Measurements from ENCODE around the gene PCDHGB3. TPM values are rescaled to one million over a fixed set of nuclear protein-coding genes. Genes with fewer than 3 reads are reported as not detected.

Gene PCDHGB3
- total and polyA plus RNA-seq, 10 of the 15 experiments (the other 5 are each of a cell fraction or from before 2014, with no cell fraction given): 0.12 to 0.50 (median 0.20) TPM; not detected in 4

GRCh38 chr5:141389153-141390042, 19.4 kb downstream of the PCDHGB3 start:
- DNase-seq (ENCODE audit: low read depth, low spot score): no peak
- Histone ChIP-seq H3K9ac (ENCODE audit: control insufficient read depth, insufficient read depth, low read length) (no peak overlapping the region), H3K9me3 (replicated peaks; ENCODE audit: control insufficient read depth, insufficient read depth, low read length) (peaks cover 5% of the 10 kb centered on the region; the same call in 2 of the 3 replicates), H3K27me3 (replicated peaks in 1 of 2; ENCODE audit: control insufficient read depth in 2 of 2, insufficient read depth in 2 of 2, low read length in 1 of 2) (no peaks in the 10 kb centered on the region), H3K4me2 (ENCODE audit: control insufficient read depth, insufficient read depth) (no peak overlapping the region), H4K20me1 (ENCODE audit: control insufficient read depth, insufficient read depth) (no peaks in the 10 kb centered on the region), H3K4me1 (ENCODE audit: control insufficient read depth, insufficient read depth, low read length) (no peaks in the 10 kb centered on the region), H3K36me3 (ENCODE audit: control insufficient read depth in 2 of 2, insufficient read depth in 2 of 2, low read length in 1 of 2) (no peaks in the 10 kb centered on the region), H3K4me3 (no peak overlapping the region), H2AFZ (ENCODE audit: control insufficient read depth, low read depth, low read length) (no peak overlapping the region), H3K79me2 (ENCODE audit: control insufficient read depth, insufficient read depth, low read length) (no peaks in the 10 kb centered on the region), H3K27ac (ENCODE audit: control insufficient read depth, insufficient read depth) (no peak overlapping the region)
- ChIA-PET SMC1A (ENCODE audit: uncharacterized antibody, unreplicated experiment) (no interaction called here), POLR2A (no interaction called here), RAD21 (ENCODE audit: unreplicated experiment) (no interaction called here), CTCF (interaction anchor here (1.6 to 2.8 kb wide), 2 partner anchors 9 to 20 kb away, joined by 6 to 8 read pairs; partner anchors contain the start of gene PCDHGB3)
- in situ Hi-C loops (cut with MboI) (no loop called here), intact Hi-C loops (cut with micrococcal nuclease; ENCODE audit: unreplicated experiment) (no loop called here)
- BruUV-seq (replicated peaks): no TSS peak
- WGBS (ENCODE audit: insufficient coverage, insufficient replicate concordance, low lambda C conversion rate, missing lambda C conversion rate): 86% methylated on average over 73 of the region's 77 CpGs
- FAIRE-seq: no peak
- no peak for TF ChIP-seq GATAD2B (conservative IDR thresholded peaks at IDR 0.05; ENCODE audit: low read depth)
- TF ChIP-seq NBN (IDR thresholded peaks at IDR 0.05): no peak
- TF ChIP-seq POLR2AphosphoS5 (IDR thresholded peaks at IDR 0.05; ENCODE audit: low read length): no peak
- TF ChIP-seq ESRRA (IDR thresholded peaks at IDR 0.05; ENCODE audit: low read length): no peak
- TF ChIP-seq RFX5 (IDR thresholded peaks at IDR 0.05; ENCODE audit: low read depth, low read length): no peak
- no peak for TF ChIP-seq CBX3 (IDR thresholded peaks at IDR 0.05; ENCODE audit: borderline replicate concordance, low read depth)
- no peak for TF ChIP-seq YBX1 (IDR thresholded peaks at IDR 0.05)
- no peak for TF ChIP-seq ATF3 (IDR thresholded peaks at IDR 0.05; ENCODE audit: borderline replicate concordance, extremely low read depth, low read depth, low read length)
- TF ChIP-seq ZNF207 (IDR thresholded peaks at IDR 0.05; ENCODE audit: borderline replicate concordance): no peak
- no peak for TF ChIP-seq JUND (IDR thresholded peaks at IDR 0.05; ENCODE audit: low read depth, low read length)
- TF ChIP-seq CREB1 (IDR thresholded peaks at IDR 0.05; ENCODE audit: low read depth): no peak
- no peak for TF ChIP-seq CHD1 (IDR thresholded peaks at IDR 0.05; ENCODE audit: low read depth, low read length)
- no peak for TF ChIP-seq NFIC (IDR thresholded peaks at IDR 0.05; ENCODE audit: low read depth, low read length)
- no peak for TF ChIP-seq ZBED1 (IDR thresholded peaks at IDR 0.05; ENCODE audit: borderline replicate concordance)
- TF ChIP-seq RUNX3 (IDR thresholded peaks at IDR 0.05; ENCODE audit: low read length): no peak
- no peak for ATAC-seq
